Panc1 (cell line): Measurements from ENCODE around the gene CRTC1.

Experiments used
- POLR2AphosphoS5 ChIP-seq: IDR thresholded peaks from 2 replicates; pipeline ENCODE4 v1.6.1; 2012; ENCODE audit warnings: mild to moderate bottlenecking, low read depth, low read length, moderate library complexity
- SIN3A ChIP-seq: IDR thresholded peaks from 2 replicates; pipeline ENCODE4 v1.6.1; 2012; ENCODE audit warnings: low read depth, mild to moderate bottlenecking, low read length, moderate library complexity, borderline replicate concordance; ENCODE audit not compliant: insufficient read depth
- TCF7L2 ChIP-seq: IDR thresholded peaks from 2 replicates; pipeline ENCODE4 v1.6.1; 2011; ENCODE audit warnings: mild to moderate bottlenecking, low read depth, low read length, inconsistent platforms
- TF ChIP-seq, protein P1 (sequence below): fragments of 450-650 bp; IDR thresholded peaks from 2 replicates; pipeline ENCODE4 v1.5.1; 2017; ENCODE audit warnings: mild to moderate bottlenecking
- TF ChIP-seq, protein P2 (sequence below), 2 experiments: IDR thresholded peaks; 2 replicates each; pipeline ENCODE4 v1.6.1; 2011 to 2012; ENCODE audit warnings: low read depth in 2 of 2, control low read depth in 1 of 2, low read length in 1 of 2, mild to moderate bottlenecking in 1 of 2, moderate library complexity in 1 of 2; ENCODE audit not compliant: insufficient read depth in 1 of 2

DNA sequence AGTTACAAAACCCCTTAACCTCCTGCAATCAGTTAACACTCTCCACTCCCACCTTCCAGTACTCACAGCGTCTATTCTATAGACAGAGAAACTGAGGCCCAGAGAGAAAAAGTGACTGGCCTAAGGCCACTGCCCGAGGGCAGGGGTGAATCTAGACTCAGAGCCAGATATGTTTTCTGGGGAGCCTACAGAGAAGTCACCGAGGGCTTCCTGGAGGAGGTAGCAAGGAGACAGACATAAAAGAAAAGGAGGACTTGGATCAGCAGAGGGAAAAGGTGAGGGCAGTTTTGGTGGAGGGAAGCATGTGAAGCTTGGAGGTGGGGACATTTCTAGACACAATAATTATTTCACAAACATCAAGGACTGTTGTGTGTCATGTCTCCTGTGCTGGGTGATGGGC, 109.2 kb downstream of the CRTC1 start:
- TF ChIP-seq, protein P1, sequence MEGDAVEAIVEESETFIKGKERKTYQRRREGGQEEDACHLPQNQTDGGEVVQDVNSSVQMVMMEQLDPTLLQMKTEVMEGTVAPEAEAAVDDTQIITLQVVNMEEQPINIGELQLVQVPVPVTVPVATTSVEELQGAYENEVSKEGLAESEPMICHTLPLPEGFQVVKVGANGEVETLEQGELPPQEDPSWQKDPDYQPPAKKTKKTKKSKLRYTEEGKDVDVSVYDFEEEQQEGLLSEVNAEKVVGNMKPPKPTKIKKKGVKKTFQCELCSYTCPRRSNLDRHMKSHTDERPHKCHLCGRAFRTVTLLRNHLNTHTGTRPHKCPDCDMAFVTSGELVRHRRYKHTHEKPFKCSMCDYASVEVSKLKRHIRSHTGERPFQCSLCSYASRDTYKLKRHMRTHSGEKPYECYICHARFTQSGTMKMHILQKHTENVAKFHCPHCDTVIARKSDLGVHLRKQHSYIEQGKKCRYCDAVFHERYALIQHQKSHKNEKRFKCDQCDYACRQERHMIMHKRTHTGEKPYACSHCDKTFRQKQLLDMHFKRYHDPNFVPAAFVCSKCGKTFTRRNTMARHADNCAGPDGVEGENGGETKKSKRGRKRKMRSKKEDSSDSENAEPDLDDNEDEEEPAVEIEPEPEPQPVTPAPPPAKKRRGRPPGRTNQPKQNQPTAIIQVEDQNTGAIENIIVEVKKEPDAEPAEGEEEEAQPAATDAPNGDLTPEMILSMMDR: no peak
- TF ChIP-seq POLR2AphosphoS5: no peak
- TF ChIP-seq SIN3A: no peak
- no peak for TF ChIP-seq TCF7L2
- TF ChIP-seq, protein P2, sequence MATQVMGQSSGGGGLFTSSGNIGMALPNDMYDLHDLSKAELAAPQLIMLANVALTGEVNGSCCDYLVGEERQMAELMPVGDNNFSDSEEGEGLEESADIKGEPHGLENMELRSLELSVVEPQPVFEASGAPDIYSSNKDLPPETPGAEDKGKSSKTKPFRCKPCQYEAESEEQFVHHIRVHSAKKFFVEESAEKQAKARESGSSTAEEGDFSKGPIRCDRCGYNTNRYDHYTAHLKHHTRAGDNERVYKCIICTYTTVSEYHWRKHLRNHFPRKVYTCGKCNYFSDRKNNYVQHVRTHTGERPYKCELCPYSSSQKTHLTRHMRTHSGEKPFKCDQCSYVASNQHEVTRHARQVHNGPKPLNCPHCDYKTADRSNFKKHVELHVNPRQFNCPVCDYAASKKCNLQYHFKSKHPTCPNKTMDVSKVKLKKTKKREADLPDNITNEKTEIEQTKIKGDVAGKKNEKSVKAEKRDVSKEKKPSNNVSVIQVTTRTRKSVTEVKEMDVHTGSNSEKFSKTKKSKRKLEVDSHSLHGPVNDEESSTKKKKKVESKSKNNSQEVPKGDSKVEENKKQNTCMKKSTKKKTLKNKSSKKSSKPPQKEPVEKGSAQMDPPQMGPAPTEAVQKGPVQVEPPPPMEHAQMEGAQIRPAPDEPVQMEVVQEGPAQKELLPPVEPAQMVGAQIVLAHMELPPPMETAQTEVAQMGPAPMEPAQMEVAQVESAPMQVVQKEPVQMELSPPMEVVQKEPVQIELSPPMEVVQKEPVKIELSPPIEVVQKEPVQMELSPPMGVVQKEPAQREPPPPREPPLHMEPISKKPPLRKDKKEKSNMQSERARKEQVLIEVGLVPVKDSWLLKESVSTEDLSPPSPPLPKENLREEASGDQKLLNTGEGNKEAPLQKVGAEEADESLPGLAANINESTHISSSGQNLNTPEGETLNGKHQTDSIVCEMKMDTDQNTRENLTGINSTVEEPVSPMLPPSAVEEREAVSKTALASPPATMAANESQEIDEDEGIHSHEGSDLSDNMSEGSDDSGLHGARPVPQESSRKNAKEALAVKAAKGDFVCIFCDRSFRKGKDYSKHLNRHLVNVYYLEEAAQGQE (IDR thresholded peaks at IDR 0.05; ENCODE audit: insufficient read depth in 1 of 2, low read depth in 2 of 2, low read length in 1 of 2): no peak
